ENCODE measurements around the gene IFI27. TPM values are rescaled to one million over a fixed set of nuclear protein-coding genes. Genes with fewer than 3 reads are reported as not detected.

IFI27 gene
- 0.40 to 1.6 TPM (median 1.3 TPM) in 5 replicates for total RNA-seq (2022; extraction: Qiagen RNA extraction)

GRCh38 chr14:94110552-94111181 lies at the start of gene IFI27:
Gene IFI27, plus strand, starts transcription at chr14:94110736.

GRCh38 chr14:94080621-94081385 lies 29.7 kb upstream of the IFI27 start, which contains the start of the genes DDX24 and IFI27L1:
Gene DDX24, minus strand, starts transcription at chr14:94081202. Its CDS starts 1,460 bp downstream, at chr14:94079742.
Gene IFI27L1, plus strand, starts transcription at chr14:94081310. Its CDS starts 15,628 bp downstream, at chr14:94096938.

GRCh38 chr14:94129111-94129757 lies 18.7 kb downstream of the IFI27 start, which contains the start of gene IFI27L2:
Gene IFI27L2, minus strand, starts transcription at chr14:94129604. Its CDS starts 40 bp downstream, at chr14:94129564.

Other genes with a start within 250 kb of the IFI27 start
- not detected in 5 replicates for gene FAM181A, start 183.4 kb upstream of the IFI27 start, total RNA-seq (2022; extraction: Qiagen RNA extraction)
- 0.28 to 0.91 TPM (median 0.59 TPM) in 5 replicates for gene ASB2, start 134.2 kb upstream of the IFI27 start, total RNA-seq (2022; extraction: Qiagen RNA extraction)
- not detected in 5 replicates for gene CCDC197, start 113.4 kb upstream of the IFI27 start, total RNA-seq (2022; extraction: Qiagen RNA extraction)
- gene OTUB2, start 84.4 kb upstream of the IFI27 start, total RNA-seq (2022; extraction: Qiagen RNA extraction): 2.7 to 3.9 TPM (median 3.0 TPM) in 5 replicates
- gene DDX24, start 29.5 kb upstream of the IFI27 start, total RNA-seq (2022; extraction: Qiagen RNA extraction): 169 to 176 TPM (median 173 TPM) in 5 replicates
- gene IFI27L1, start 29.4 kb upstream of the IFI27 start, total RNA-seq (2022; extraction: Qiagen RNA extraction): 18.8 to 21.4 TPM (median 19.4 TPM) in 5 replicates
- gene IFI27L2, start 18.9 kb downstream of the IFI27 start, total RNA-seq (2022; extraction: Qiagen RNA extraction): 48.8 to 58.4 TPM (median 51.5 TPM) in 5 replicates
- 0.29 to 0.59 TPM (median 0.30 TPM) in 5 replicates for gene PPP4R4, start 63.6 kb downstream of the IFI27 start, total RNA-seq (2022; extraction: Qiagen RNA extraction)
- gene SERPINA10, start 182.5 kb downstream of the IFI27 start, total RNA-seq (2022; extraction: Qiagen RNA extraction): 0.05 TPM in 1 of 5 replicates, not detected in the others
- gene SERPINA6, start 212.6 kb downstream of the IFI27 start, total RNA-seq (2022; extraction: Qiagen RNA extraction): 0.92 to 1.4 TPM (median 1.2 TPM) in 5 replicates